ENCODE data around the gene CCNJL. TPM values are rescaled to one million over a fixed set of nuclear protein-coding genes. Genes with fewer than 3 reads are reported as not detected.

Gene CCNJL
- total RNA-seq, 1 experiment from 2014 or later: 7.6 TPM

DNA sequence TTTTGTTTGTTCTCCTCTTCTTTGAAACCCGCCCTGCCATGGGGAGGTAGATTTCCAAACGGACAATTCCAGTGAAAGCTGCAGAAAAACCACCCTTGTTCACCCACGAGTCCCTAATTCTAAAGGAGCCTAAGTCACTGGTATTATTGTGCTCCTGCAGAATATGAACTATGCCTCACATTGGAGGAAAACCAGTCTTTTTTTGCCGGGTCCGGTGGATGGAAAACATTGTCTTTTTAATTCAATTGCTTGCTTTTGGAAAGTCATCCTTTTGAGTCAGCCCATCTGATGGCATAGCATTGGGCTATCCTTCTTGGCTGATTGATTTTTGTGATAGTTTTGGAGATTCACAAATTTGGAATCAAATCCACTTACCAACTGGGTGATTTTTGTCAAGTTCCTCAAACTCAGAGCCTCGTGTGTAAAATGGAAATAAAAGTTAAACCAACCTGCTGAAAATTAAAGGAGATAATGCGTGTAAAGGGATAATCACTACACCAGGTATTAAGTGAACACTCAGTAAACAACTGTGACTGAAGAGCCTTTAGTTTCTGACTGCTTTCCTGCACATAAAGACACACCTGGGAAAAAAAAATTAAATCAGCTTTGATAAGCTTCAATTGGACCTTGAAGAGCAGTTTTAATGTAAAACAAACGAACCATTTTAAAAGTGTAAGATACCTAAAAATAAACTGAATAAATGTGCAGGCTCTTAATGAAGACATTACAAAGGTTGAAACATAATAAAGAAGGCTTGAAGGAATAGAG, 780 bp upstream of the CCNJL start:
- Histone ChIP-seq H3K9me3 (ENCODE audit: low read depth, low read length, poor library complexity, severe bottlenecking) (no peaks in the 10 kb centered on the region), H3K4me1 (ENCODE audit: insufficient read depth, low read length, poor library complexity, severe bottlenecking) (peaks cover 13% of the 10 kb centered on the region), H3K27ac (ENCODE audit: low read depth, low read length, poor library complexity, severe bottlenecking) (peak overlapping the region; percentile 58), H3K27me3 (replicated peaks; ENCODE audit: insufficient read depth, low read depth, low read length, poor library complexity) (no peaks in the 10 kb centered on the region), H3K4me3 (ENCODE audit: low read depth, low read length, poor library complexity, severe bottlenecking) (peak overlapping the region; percentile 81), H3K36me3 (ENCODE audit: insufficient read depth, low read length, poor library complexity, severe bottlenecking) (no peaks in the 10 kb centered on the region)
- TF ChIP-seq, protein P1, sequence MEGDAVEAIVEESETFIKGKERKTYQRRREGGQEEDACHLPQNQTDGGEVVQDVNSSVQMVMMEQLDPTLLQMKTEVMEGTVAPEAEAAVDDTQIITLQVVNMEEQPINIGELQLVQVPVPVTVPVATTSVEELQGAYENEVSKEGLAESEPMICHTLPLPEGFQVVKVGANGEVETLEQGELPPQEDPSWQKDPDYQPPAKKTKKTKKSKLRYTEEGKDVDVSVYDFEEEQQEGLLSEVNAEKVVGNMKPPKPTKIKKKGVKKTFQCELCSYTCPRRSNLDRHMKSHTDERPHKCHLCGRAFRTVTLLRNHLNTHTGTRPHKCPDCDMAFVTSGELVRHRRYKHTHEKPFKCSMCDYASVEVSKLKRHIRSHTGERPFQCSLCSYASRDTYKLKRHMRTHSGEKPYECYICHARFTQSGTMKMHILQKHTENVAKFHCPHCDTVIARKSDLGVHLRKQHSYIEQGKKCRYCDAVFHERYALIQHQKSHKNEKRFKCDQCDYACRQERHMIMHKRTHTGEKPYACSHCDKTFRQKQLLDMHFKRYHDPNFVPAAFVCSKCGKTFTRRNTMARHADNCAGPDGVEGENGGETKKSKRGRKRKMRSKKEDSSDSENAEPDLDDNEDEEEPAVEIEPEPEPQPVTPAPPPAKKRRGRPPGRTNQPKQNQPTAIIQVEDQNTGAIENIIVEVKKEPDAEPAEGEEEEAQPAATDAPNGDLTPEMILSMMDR (conservative IDR thresholded peaks at IDR 0.05; ENCODE audit: low read depth, low read length): no peak
- TF ChIP-seq EZH2 (IDR thresholded peaks at IDR 0.05; ENCODE audit: borderline replicate concordance, low read depth, low read length, poor library complexity, severe bottlenecking): no peak
- peak; percentile 5 for DNase-seq (ENCODE audit: low spot score)
- BruUV-seq (replicated peaks): TSS peak; percentile 96
- CTCF ChIA-PET: interaction anchor here (0.7 kb wide), 1 partner anchor 40 kb away, joined by 3 read pairs; no protein-coding TSS in a partner anchor
- POLR2A ChIA-PET (ENCODE audit: low non-redundant PET): interaction anchor here (0.6 kb wide), 1 partner anchor 1188 kb away, joined by 4 read pairs; no protein-coding TSS in a partner anchor
- intact Hi-C loops (cut with micrococcal nuclease; ENCODE audit: unreplicated experiment): no loop called here

DNA sequence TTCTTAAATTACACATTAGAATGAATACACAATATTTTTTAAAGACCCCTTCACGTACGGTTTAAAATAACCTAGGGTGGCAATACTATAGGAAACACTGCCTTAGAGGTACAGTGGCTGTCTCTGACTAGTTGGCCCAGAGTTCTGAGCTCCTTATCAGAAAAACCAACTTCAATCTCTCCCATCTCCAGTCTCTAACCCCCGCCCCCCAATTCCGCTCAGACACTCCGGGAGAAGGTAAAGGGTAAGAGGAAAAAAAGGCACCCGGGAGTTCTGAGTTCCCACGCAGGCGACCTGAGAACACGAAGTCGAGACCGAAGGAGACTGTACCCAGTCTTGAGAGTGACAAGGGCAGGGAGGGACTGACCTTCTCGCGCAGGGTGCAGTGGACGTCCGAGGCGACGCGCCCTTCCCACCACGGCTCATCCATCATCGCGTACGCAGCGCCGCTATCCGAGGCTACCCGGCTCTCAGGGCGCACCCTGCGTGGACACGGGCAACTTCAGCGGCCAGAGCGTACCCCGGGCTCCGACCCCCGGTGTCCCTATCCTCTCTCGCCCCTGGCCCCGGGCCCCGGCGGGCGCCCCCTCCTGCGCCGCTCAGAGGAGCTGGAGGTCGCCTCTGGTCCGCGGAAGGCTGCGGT, 752 bp downstream of the CCNJL start:
- POLR2A ChIA-PET (ENCODE audit: low non-redundant PET): no interaction called here
- Histone ChIP-seq H3K36me3 (ENCODE audit: insufficient read depth, low read length, poor library complexity, severe bottlenecking) (no peaks in the 10 kb centered on the region), H3K27ac (ENCODE audit: low read depth, low read length, poor library complexity, severe bottlenecking) (peak overlapping the region; percentile 63), H3K27me3 (replicated peaks; ENCODE audit: insufficient read depth, low read depth, low read length, poor library complexity) (no peaks in the 10 kb centered on the region), H3K4me3 (ENCODE audit: low read depth, low read length, poor library complexity, severe bottlenecking) (peak overlapping the region; percentile 81), H3K9me3 (ENCODE audit: low read depth, low read length, poor library complexity, severe bottlenecking) (no peaks in the 10 kb centered on the region), H3K4me1 (ENCODE audit: insufficient read depth, low read length, poor library complexity, severe bottlenecking) (peaks cover 9% of the 10 kb centered on the region)
- DNase-seq (ENCODE audit: low spot score): no peak
- TF ChIP-seq, protein P1 (conservative IDR thresholded peaks at IDR 0.05; ENCODE audit: low read depth, low read length): no peak
- no peak for TF ChIP-seq EZH2 (IDR thresholded peaks at IDR 0.05; ENCODE audit: borderline replicate concordance, low read depth, low read length, poor library complexity, severe bottlenecking)
- CTCF ChIA-PET: interaction anchor here (1.0 kb wide), 1 partner anchor 33 kb away, joined by 3 read pairs; no protein-coding TSS in a partner anchor
- intact Hi-C loops (cut with micrococcal nuclease; ENCODE audit: unreplicated experiment): no loop called here
- no TSS peak for BruUV-seq (replicated peaks)

DNA sequence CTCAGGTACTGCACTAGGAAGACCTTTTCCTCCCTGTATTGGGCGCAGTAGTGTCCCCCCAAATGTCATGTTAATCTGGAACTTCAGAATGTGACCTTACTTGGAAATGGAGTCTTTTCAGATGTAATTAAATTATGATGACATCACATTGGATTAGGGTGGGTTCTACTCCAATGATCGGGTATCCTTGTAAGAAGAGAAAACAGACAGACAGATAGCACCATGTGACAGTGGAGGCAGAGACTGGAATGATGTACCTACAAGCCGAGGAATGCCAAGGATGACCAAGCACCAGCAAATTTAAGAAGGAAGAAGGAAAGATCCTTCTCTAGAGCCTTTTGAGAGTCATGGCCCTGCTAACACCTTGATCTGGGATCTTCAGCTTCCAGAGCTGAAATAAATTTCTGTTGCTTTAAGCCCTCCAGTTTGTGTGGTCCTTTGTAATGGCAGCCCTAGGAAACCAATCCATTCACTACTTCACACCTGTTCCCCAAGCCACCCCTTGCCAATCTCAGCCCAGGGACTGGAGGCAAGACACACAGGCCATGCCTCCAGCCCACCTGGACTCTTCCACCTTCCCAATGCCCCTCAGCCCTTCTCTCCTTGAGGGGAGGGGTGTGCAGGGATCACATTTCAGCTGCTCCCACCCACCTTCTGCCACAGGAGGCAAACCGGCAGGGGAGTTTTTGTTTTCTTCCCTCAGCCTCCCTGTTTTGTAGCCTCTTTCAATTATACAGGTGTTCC, 1.6 kb downstream of the CCNJL start:
- no peaks in the 10 kb centered on the region for H3K36me3 ChIP-seq (ENCODE audit: insufficient read depth, low read length, poor library complexity, severe bottlenecking)
- no peaks in the 10 kb centered on the region for H3K27me3 ChIP-seq (replicated peaks; ENCODE audit: insufficient read depth, low read depth, low read length, poor library complexity)
- CTCF ChIA-PET: interaction anchor here (1.0 kb wide), 1 partner anchor 34 kb away, joined by 3 read pairs; no protein-coding TSS in a partner anchor
- H3K9me3 ChIP-seq (ENCODE audit: low read depth, low read length, poor library complexity, severe bottlenecking): no peaks in the 10 kb centered on the region
- peaks cover 2% of the 10 kb centered on the region for H3K4me1 ChIP-seq (ENCODE audit: insufficient read depth, low read length, poor library complexity, severe bottlenecking)
- POLR2A ChIA-PET (ENCODE audit: low non-redundant PET): no interaction called here
- no peak for DNase-seq (ENCODE audit: low spot score)
- intact Hi-C loops (cut with micrococcal nuclease; ENCODE audit: unreplicated experiment): no loop called here
- BruUV-seq (replicated peaks): TSS peak; percentile 34
- TF ChIP-seq, protein P1 (conservative IDR thresholded peaks at IDR 0.05; ENCODE audit: low read depth, low read length): no peak
- TF ChIP-seq EZH2 (IDR thresholded peaks at IDR 0.05; ENCODE audit: borderline replicate concordance, low read depth, low read length, poor library complexity, severe bottlenecking): no peak
- no peak overlapping the region for H3K27ac ChIP-seq (ENCODE audit: low read depth, low read length, poor library complexity, severe bottlenecking)
- peak overlapping the region; percentile 81 for H3K4me3 ChIP-seq (ENCODE audit: low read depth, low read length, poor library complexity, severe bottlenecking)
